Measurements from ENCODE around the gene SUCO.

Gene SUCO

DNA sequence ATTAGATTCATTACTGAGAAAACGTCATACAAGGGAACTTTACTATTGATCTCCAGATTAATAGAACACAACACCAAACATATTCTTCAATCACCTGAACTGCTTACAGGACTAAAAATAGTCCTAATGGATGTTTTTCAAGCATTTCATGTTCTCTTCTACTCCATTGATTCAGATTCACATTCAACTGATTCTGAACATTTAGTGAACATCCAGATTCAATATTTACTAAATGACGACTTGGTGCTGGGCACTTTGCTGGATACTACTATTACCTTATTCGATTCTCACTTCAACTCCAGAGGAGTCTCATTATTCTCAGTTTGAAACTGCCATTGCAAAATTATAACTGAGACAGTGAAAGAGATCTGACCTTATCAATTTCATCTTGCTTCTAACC lies 18.8 kb upstream of the SUCO start:
- DNase-seq = no peak

DNA sequence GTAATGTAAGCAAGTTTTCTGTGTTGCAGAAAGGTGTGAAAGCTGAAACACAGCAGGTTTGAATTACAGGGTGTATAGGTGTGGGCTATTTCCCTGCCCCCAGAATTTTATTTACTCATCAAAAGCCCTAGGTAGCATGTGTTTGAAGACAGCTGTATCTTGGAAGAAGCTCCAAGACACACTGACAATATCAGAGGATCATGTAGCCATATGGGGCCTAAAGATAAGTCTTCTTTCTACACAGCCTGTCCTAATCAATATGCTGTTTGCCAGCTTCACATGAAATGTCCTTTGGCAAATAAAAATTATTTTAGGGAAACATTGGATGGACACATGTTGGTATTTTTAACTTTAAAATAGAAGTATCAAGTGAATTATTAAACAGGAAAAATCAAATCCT lies 17.5 kb upstream of the SUCO start:
- DNase-seq = no peak

DNA sequence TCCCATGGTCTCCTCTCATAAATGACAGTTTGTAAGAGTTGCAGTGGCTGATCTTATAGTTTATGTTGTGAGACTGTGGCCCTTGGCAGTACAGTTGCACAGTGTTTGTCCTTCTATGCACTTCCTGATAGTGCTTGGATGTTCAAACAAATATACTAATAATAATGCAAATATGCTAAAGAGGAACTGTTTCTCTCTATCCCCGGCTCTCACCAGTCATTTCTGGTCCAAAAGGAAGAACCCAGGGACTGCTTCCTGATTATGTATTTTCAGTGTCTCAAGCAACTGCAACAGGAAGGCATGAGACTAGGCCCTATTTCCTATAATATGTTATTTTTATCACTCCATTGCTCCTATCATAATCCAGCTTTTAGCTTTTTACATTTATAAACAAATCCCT lies 17.0 kb upstream of the SUCO start:
- DNase-seq = no peak

DNA sequence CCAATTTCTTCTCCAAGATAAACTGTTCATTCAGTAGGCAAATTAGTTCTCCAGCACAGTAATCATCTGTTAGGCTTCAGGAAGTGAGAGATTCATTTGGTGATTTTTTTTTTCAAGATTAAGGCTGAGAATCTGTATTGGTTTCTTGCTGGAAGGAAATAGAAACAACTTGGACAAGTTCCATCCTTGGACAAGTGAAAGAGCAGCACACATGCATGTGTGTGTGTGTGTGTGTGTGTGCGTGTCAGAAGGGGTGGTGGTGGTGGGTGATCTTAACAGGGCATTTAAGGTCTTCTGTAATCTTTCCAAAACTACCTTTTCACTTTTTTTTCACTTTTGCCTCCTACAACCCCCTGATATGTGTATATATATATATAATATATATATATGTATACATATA lies 15.9 kb upstream of the SUCO start:
- no peak for DNase-seq

DNA sequence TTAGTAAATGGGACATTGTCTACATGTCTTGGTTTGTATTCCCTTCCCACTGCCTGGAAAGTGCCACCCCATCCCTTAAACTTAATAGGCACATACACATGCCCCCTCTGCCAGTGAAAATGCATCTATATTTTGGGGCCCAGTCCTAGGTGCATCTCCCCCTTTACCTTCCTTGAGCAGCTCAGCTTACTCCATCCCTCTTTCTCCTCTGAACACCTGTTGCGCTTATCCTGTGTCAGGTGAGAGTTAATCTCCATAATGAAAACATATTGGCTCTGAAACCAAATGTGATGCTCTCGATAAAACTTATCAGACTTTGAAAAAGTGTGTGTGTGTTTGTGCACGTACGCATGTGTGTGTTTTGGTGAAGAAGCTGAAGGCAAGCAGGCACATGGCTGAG lies 15.4 kb upstream of the SUCO start:
- no peak for DNase-seq

DNA sequence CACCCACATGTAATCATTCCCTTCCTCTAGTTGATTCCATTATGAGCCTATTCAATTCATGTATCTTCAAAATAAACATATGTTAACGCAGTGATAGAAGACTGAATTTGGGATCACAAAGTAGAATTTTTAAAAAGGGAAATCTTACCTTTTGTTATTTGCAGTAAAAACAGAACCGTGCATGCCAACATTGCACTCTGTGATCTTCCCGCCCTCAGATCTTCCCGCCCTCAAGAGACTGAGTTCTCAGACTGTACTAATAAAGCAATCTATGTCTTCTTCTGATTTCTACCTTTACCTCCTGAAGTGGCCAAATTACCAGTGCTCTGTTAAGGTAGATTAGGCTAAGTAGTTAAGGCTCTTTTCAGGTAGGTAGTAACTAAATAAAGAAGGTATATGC lies 3.6 kb upstream of the SUCO start:
- no peak for DNase-seq

DNA sequence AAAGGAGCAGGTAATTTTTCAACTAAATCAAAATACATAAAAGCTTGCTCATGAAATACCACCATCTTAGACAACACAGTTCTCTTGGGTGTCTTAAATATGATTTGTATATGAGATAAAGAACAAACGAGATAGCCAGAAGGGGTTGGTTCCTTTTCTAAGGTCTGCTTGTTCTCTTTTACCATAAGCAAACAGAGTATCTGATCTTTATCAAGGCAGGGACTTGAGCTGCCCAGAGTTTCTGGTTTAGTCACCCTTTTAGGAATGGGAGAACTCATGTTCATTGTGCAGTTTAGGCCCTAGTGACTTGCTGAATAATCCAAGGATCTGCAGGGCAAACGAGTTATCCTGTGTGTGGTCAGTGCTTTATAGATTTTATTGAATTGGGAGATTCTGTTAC lies 3.0 kb upstream of the SUCO start:
- no peak for DNase-seq

DNA sequence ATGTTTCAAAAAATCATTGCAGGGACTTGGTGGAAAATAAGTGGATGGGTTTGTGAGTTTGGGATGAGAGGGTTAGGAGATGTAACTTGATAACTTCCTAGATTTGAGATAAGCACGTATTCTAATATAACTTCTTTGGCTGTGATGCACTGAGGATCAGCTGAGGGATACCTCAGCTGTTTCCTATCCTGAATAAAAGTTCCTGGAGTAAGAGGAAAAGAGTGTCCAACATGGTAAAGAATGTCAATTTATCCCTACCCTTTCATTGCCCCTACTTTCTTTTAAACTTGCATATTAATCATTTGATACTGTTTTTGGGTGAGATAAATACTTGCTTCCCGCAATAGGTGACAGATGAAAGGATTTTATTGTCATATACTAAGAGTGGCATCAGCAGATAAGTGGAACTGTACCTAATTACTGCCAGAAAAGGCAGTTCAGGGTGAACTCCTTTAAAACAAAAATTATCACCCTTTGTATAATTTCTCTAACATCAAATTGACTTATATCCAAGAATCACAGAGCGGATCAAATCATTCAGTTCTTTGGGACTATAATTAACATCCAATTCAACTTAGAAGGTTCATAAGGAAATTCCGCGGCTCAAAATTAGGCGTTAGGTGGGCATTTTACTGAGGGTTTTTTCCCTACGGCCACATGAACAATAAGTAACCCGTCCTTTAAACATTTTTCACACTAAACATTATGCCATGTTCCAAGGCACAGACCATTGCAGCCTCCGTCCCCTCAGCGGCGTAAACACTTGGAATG lies 1.4 kb upstream of the SUCO start:
- DNase-seq = peak in 1 of 56 donors; percentile 28

DNA sequence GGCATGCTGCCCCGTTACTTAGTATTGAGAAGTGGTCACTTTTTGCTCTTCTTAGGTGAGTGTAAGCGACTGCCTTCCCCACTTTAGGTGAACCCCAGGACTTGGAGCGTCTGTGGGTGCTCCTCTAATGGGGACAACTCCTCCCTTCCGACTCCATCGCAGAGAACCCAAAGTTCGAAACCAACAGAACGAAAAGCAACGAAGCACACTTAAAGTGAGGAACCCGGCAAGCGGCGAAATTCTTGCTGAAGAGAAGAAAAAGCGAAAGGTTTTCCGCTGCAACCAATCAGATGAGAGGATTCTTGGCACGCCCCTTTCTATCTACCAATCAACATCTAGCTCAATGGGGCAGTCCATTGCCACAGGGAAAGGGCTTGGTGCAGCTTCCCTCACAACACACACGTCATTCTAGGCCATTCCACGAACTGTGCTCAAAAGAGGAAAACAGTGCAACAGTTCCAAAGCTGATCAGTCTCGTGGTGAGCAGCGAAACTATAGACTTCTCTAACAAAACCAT lies 709 bp upstream of the SUCO start:
- peak; percentile 47 to 99 (median 92) for DNase-seq

DNA sequence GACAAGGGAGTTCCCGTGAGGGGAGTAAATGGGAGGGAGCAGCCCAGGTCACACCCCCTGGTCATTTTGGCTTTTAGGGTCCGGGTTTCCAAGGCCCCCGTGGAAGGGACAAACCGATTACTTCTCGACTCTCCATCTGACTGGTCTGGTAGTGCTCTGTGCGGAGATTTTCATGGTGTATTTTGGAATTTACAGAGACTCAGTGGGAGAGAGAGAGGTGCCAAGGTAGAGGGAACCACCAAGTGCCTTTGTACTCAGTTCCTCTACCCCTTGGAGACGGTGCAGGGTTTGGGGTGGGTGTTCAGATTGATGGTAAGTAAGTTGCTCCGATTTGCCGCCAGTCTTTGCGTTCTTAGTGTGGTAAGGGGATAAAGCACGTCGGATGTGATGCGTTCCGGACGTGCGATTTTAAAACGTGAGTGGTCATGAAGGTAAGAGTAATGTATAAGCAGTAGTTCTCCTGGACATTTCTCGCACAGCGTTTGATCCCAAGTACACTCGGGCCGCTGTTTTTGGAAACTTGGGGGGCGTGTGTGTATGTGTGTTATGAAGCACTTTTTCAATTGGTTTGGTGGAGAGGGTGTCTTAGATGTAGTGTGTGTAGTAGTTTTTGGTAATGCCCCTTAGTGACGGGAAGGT lies 682 bp downstream of the SUCO start:
- DNase-seq = peak in 22 of 56 donors; percentile 1 to 56 (median 20)

DNA sequence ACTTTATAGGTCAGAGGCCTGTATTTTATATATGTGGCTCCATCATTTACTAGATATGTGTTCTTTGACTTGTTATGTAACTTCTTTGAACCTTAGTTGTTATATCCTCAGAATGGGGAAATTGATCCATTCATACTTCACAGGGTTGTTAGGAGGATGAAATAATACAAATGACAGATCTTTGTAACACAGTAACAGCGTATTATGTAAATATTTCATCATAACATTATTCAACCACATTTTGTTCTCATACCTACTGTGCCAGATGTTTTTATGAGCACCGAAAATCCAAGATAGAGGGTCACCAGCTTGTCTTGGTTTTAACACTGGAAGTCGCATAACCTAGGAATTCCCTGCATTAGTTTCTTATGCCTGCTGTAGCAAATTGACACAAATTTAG lies 3.3 kb downstream of the SUCO start:
- DNase-seq = no peak

DNA sequence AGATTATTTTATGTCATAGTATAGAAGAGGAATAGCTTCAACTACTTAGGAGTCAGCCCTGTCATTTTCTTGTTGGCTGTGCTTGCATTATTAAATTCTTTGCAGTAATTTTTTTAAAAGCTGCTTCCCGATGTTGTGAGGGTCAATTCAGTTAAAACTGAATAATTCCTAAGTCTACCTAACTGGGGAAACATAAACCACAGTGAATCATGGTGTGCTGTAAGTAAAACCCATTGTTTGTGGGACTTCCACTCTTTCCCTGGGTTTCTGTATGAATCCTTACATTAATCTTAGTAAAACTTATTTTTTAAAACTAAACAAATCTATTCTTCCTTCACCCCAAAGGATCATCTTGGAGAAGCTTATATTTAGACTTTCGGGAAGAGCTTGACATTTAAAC lies 4.4 kb downstream of the SUCO start:
- no peak for DNase-seq

DNA sequence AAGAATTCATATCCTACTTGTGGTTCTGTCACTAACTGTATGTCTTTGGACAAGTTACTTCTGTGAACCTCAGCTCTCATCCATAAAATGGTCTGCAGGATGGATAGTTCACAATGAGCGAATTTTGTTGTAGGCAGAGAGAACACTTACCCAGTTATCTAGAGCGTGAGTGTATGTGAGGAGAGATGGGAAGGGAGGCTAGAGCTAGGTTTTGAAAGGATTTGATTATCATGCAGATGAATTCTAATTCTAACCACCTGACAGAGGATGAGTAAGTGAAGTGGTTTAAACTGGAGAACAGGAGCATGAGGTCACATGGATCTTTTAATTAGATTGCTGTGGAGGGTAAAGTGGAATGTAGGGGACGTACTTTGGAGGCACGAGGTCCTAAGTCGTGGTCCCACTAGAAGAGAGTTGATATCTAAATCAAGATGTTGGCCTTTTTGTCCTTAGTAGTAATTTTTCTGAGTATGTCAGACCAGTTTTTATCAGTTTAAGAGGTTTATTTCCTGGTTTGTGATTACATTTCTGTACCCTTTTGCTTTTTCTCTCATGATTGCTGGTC lies 5.0 kb downstream of the SUCO start:
- no peak for DNase-seq

DNA sequence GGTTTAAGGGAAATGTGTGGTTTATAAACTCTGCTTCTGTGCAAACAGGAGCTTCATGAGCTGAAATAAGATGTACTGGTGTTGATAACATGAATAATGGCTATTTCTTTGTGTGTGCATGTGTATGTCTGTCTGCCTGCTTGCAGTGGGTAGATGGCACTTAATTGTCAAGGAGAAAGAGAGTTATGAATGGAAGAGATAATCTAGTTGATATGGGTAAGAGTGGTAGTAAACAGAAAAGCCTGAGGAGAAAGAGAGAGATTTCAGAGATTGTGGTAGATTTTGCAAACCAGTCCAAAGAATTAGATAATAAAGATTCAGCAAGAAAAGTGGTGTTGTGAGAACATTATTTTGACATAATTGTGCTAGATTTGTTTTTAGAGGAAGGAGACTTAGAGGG lies 7.7 kb downstream of the SUCO start:
- DNase-seq = no peak

DNA sequence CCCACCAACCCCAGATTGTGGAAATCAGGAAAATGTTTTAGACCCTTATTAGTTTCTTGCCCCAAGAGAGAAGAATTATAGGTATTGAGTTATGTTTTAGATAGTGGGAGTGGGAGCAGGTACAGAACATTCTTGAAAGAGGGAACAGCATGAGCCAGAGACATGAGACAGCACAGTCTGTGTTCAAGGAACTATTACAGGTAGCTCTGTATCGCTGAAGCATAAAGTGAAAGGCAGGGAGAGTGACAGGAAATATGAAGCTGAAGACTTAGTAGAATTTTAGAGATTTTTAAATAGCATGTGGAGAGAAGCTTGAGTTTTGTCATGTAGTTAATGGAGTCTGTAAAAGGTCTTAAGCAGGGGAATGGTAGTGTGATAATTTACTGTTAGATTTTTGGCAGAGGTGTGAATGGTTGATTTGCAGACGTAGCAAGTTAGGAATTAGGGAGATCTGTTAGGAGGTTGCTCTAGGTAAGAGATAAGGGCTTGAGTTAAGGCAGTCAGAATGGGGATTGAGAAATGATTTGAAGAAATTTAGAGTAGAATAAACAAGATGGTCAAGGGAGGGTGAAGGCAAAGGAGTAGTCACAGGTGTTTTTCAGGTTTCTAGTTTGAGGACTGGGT lies 11.6 kb downstream of the SUCO start:
- no peak for DNase-seq

DNA sequence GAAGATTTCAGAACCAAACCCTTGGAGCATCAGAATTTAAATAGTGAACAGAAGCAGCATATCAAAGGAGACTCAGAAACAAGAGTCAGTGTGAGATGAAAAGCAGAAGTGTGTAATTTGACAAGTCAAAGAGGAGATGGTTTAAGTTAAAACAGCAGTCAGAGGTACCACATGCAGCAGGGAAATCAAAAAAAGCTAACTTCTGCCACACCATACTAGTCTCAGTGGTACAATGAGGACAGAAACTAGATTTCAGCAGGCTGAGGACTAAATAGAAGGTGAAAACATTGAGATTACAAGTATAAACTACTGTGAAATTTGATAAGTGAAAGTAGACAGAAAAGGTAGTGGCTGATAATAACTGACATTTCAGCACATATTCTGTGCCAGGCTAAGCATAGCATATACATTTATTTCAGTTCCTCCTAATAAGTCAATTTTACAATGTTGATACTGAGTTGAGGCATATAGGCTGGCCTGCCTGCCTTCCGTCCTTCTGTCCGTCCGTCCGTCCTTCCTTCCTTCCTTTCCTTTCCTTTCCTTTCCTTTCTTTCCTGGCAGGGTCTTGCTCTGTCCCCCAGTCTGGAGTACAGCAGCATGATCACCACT lies 12.6 kb downstream of the SUCO start:
- DNase-seq = no peak

DNA sequence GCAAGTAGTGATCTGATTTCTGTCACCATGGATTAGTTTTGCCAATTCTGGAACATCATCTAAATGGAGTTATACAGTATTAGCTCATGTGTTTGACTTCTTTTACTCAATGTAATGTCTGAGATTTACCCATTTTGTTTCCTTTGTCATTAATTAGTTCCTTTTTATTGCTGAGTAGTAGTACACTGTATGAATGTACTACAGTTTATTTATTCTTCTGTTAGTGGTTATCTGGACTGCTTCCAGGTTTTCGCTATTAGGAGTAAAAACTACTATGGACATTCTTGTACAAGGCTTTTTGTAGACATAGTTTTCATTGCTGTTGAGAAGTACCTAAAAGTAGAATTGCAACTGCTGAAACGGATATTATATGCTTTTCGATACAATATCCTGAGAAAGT lies 14.1 kb downstream of the SUCO start:
- no peak for DNase-seq

DNA sequence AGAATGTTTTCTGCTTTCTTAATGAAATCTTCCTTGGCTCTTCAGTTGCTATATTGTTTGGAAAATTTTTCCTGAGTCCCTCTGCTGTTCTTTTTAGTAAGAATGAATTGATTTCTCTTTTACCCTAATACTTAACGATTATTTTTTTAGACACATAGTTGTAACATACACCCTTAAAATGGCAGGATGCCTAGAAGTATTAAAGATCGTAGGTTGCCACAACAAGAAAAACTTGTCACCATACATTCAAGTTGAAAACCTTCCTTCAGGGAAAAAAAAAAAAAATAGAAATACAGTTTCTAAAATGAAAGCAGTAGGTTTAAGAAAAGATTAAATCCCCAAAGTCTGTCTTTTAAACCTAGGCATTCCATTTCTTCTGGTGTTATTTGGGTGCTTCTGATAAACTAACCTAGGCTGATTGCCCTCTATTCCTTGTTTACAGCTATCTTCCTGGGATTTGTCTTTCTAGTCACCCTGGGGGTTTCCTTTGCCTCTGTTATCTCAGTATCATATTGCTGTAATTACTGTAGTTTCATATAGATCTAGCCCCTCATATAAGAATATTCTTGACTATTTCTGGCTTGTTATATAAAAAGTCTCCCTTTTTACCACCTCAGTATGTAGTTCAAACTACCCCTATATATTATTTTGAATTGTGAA lies 16.8 kb downstream of the SUCO start:
- no peak for DNase-seq

DNA sequence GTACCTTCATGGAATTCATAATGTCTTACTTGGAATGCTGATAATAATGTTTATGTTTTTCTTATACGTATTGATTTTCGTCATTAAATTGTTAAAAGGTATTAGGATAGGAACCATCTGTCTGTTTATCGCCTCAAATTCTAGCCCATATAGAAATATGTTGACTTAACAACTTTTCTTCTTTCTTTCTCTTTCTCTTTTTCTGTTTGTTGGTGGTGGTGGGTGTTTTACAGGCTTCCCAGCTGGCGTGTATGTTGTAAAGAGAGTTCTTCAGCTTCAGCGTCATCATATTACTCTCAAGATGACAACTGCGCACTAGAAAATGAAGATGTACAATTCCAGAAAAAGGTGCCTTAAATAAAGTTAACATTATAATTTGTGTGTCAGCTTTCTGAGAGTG lies 18.3 kb downstream of the SUCO start:
- no peak for DNase-seq

DNA sequence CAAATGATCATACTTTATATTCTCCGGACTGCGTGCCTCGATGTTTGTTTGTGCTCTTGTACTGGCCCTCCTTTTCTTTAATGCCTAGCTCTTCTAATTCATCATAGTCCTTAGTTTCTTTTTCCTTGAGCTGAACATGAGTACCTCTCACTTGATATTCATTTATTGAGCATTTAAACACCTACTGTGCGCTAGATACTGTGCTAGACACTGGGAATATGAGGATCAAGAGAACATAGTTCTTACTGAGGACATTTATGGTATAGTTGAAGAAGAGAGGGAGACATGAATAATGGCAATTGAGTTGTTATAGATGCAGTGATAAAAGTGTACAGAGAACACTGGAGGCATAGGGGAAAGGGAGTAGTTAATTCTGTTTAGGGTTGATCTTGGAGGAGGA lies 22.0 kb downstream of the SUCO start:
- DNase-seq = no peak

DNA sequence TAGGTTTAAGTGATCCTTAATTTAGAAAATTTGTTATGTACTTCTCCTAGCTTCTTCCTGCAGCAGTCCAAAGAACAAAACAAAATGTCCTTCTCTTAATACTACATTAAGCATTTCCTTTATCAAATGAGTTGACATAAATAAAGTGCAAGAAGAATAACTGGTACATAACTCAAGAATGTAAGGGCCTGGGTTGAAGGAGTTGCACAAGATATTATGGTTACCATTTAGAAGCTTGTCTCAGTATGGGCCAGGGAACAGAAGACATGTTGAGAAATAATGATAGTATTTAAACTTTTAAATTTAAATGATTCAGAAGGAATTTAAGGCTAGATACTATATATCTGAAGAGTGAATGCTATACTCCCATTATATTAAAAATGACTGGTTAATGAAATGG lies 23.5 kb downstream of the SUCO start:
- no peak for DNase-seq

Measured in amygdala (tissue), 56 donors.